Measurements from ENCODE around the gene PAPSS1.

The PAPSS1 gene

DNA sequence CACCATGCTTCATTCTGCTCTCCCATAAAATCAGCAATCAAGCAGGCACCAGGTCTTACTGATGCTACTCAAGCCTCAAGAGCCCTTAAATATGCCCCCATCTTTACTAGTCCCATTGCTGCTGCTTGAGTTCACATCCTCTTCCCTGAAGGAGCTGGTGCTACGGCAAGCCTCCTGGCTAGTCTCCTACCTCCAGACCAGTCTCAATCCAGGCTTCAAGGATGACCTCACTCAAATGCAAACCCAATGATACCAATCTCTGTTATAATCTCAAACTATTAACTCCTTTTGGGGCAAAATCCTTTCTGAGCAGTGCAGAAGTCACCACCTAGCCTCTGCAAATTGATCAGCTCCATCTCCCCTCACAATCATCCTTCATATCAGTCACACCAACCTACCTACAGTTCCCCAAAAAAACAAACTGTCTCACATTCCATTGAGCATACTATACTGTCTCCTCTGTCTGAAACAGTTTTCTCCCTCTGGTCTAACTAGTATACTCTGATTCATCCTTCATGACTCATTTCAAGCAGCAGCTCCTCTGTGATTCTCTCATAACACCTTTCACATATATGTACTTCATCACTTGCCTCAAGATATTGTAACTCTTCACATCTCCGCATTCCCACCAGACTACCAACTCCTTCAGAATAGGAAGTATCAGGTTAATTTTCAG is 30.0 kb downstream of the PAPSS1 start:
- H3K27me3 ChIP-seq (ENCODE audit: insufficient read depth, poor library complexity, severe bottlenecking) = no peaks in the 10 kb centered on the region
- TF ChIP-seq, protein P1, sequence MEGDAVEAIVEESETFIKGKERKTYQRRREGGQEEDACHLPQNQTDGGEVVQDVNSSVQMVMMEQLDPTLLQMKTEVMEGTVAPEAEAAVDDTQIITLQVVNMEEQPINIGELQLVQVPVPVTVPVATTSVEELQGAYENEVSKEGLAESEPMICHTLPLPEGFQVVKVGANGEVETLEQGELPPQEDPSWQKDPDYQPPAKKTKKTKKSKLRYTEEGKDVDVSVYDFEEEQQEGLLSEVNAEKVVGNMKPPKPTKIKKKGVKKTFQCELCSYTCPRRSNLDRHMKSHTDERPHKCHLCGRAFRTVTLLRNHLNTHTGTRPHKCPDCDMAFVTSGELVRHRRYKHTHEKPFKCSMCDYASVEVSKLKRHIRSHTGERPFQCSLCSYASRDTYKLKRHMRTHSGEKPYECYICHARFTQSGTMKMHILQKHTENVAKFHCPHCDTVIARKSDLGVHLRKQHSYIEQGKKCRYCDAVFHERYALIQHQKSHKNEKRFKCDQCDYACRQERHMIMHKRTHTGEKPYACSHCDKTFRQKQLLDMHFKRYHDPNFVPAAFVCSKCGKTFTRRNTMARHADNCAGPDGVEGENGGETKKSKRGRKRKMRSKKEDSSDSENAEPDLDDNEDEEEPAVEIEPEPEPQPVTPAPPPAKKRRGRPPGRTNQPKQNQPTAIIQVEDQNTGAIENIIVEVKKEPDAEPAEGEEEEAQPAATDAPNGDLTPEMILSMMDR (IDR thresholded peaks at IDR 0.05; ENCODE audit: insufficient read depth, low read length) = no peak
- TF ChIP-seq GABPA (IDR thresholded peaks at IDR 0.05; ENCODE audit: low read depth) (no peak), SPI1 (IDR thresholded peaks at IDR 0.05; ENCODE audit: borderline replicate concordance, low read depth) (no peak), POLR2AphosphoS5 (IDR thresholded peaks at IDR 0.05; ENCODE audit: low read depth) (no peak)
- TF ChIP-seq, protein P2, sequence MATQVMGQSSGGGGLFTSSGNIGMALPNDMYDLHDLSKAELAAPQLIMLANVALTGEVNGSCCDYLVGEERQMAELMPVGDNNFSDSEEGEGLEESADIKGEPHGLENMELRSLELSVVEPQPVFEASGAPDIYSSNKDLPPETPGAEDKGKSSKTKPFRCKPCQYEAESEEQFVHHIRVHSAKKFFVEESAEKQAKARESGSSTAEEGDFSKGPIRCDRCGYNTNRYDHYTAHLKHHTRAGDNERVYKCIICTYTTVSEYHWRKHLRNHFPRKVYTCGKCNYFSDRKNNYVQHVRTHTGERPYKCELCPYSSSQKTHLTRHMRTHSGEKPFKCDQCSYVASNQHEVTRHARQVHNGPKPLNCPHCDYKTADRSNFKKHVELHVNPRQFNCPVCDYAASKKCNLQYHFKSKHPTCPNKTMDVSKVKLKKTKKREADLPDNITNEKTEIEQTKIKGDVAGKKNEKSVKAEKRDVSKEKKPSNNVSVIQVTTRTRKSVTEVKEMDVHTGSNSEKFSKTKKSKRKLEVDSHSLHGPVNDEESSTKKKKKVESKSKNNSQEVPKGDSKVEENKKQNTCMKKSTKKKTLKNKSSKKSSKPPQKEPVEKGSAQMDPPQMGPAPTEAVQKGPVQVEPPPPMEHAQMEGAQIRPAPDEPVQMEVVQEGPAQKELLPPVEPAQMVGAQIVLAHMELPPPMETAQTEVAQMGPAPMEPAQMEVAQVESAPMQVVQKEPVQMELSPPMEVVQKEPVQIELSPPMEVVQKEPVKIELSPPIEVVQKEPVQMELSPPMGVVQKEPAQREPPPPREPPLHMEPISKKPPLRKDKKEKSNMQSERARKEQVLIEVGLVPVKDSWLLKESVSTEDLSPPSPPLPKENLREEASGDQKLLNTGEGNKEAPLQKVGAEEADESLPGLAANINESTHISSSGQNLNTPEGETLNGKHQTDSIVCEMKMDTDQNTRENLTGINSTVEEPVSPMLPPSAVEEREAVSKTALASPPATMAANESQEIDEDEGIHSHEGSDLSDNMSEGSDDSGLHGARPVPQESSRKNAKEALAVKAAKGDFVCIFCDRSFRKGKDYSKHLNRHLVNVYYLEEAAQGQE (IDR thresholded peaks at IDR 0.05; ENCODE audit: insufficient replicate concordance, low read depth) = no peak
- DNase-seq (ENCODE audit: low read depth in 1 of 2, low spot score in 1 of 2) = no peak
- no peak overlapping the region for H3K27ac ChIP-seq (replicated peaks)
- H3K4me3 ChIP-seq (replicated peaks; ENCODE audit: insufficient read depth, low read length) = no peak overlapping the region

DNA sequence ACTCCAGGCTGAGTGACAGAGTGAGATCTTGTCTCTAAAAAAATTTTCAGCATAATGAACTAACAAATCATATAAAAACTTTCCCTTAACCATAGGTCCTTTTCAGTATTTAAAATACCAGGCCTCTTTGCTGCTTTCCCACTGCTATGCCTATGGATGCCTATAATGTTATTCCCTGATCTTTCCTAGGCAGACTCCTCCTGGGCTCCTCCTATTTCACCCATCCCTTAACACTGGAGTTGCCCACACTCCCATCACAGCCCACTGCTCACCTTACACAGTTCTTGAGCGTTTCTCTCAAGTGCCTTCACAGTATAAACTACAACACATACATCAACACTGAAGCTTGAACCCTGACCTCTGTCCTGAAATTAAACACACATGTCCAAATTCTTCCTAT is 31.6 kb downstream of the PAPSS1 start:
- Histone ChIP-seq H3K27me3 (ENCODE audit: insufficient read depth, poor library complexity, severe bottlenecking) (no peaks in the 10 kb centered on the region), H3K27ac (replicated peaks) (no peak overlapping the region), H3K4me3 (replicated peaks; ENCODE audit: insufficient read depth, low read length) (no peak overlapping the region)
- TF ChIP-seq GABPA (IDR thresholded peaks at IDR 0.05; ENCODE audit: low read depth) (no peak), SPI1 (IDR thresholded peaks at IDR 0.05; ENCODE audit: borderline replicate concordance, low read depth) (no peak), POLR2AphosphoS5 (IDR thresholded peaks at IDR 0.05; ENCODE audit: low read depth) (no peak)
- TF ChIP-seq, protein P1 (IDR thresholded peaks at IDR 0.05; ENCODE audit: insufficient read depth, low read length) = no peak
- TF ChIP-seq, protein P2 (IDR thresholded peaks at IDR 0.05; ENCODE audit: insufficient replicate concordance, low read depth) = no peak
- no peak for DNase-seq (ENCODE audit: low read depth in 1 of 2, low spot score in 1 of 2)

DNA sequence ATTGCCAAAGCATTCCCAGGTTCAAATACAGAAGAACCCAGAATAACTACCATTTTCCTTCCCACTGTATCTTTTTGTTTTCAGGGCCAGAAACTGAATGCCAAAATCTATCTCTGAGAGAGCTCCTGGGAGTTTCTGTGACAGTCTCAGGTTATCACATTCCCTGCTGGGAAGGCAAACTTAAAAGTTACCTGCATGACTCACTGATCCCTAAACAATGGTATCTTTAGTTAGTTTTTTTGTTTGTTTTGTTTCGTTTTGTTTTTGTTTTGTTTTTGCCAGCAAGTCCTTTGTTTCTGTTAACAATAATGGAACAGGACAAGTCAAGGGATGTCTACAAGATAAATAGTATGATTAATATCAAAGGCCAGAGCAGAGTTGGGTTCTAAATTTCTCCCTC is 34.3 kb downstream of the PAPSS1 start:
- no peak for DNase-seq (ENCODE audit: low read depth in 1 of 2, low spot score in 1 of 2)
- Histone ChIP-seq H3K27ac (replicated peaks) (no peak overlapping the region), H3K27me3 (ENCODE audit: insufficient read depth, poor library complexity, severe bottlenecking) (no peaks in the 10 kb centered on the region), H3K4me3 (replicated peaks; ENCODE audit: insufficient read depth, low read length) (no peak overlapping the region)
- TF ChIP-seq SPI1 (IDR thresholded peaks at IDR 0.05; ENCODE audit: borderline replicate concordance, low read depth) (no peak), POLR2AphosphoS5 (IDR thresholded peaks at IDR 0.05; ENCODE audit: low read depth) (no peak), GABPA (IDR thresholded peaks at IDR 0.05; ENCODE audit: low read depth) (no peak)
- TF ChIP-seq, protein P2 (IDR thresholded peaks at IDR 0.05; ENCODE audit: insufficient replicate concordance, low read depth) = no peak
- TF ChIP-seq, protein P1 (IDR thresholded peaks at IDR 0.05; ENCODE audit: insufficient read depth, low read length) = no peak
